NCI-H748 (cell line): ENCODE results near the gene MED29.

ENCODE experiments used
- DNase-seq: peaks from one replicate; lab custom pipeline; 2025; ENCODE audit not compliant: unreplicated experiment; lab: John Stamatoyannopoulos, UW

The MED29 gene

GRCh38 chr19:39390751-39391437, at the start of gene MED29, which contains the start of gene PAF1:
Gene MED29, plus strand, starts transcription at chr19:39391378. Its CDS starts 45 bp downstream, at chr19:39391423.
Gene PAF1, minus strand, starts transcription at chr19:39391106. Its CDS starts 242 bp downstream, at chr19:39390864.
- peak; percentile 100 for DNase-seq

GRCh38 chr19:39341719-39342604, 49.2 kb upstream of the MED29 start, which contains the start of gene SAMD4B:
Gene SAMD4B, plus strand, starts transcription at chr19:39342421. Its CDS starts 14,473 bp downstream, at chr19:39356894.
- DNase-seq: peak; percentile 100

- DNase-seq: peak; percentile 25
These were observed 48.4 kb upstream of the MED29 start for GRCh38 chr19:39342647-39343305.

- DNase-seq: no peak
These were observed 45.2 kb upstream of the MED29 start for GRCh38 chr19:39345956-39346355.

- DNase-seq: no peak
These were observed 43.6 kb upstream of the MED29 start for GRCh38 chr19:39347332-39348164.

GRCh38 chr19:39349326-39349725, 41.9 kb upstream of the MED29 start:
- DNase-seq: no peak

- no peak for DNase-seq
These were observed 41.0 kb upstream of the MED29 start for GRCh38 chr19:39350156-39350555.

GRCh38 chr19:39351537-39352064, 39.6 kb upstream of the MED29 start:
- no peak for DNase-seq

GRCh38 chr19:39352381-39353255, 38.6 kb upstream of the MED29 start:
- DNase-seq: no peak

- DNase-seq: no peak
These were observed 35.9 kb upstream of the MED29 start for GRCh38 chr19:39355253-39355652.

- DNase-seq: no peak
These were observed 35.1 kb upstream of the MED29 start for GRCh38 chr19:39356073-39356472.

- DNase-seq: no peak
These were observed 34.5 kb upstream of the MED29 start for GRCh38 chr19:39356647-39357046.

- no peak for DNase-seq
These were observed 32.2 kb upstream of the MED29 start for GRCh38 chr19:39359026-39359425.

GRCh38 chr19:39360599-39360998, 30.6 kb upstream of the MED29 start:
- no peak for DNase-seq

GRCh38 chr19:39362682-39363657, 28.2 kb upstream of the MED29 start:
- no peak for DNase-seq

- DNase-seq: no peak
These were observed 27.2 kb upstream of the MED29 start for GRCh38 chr19:39363901-39364457.

GRCh38 chr19:39365531-39365930, 25.6 kb upstream of the MED29 start:
- DNase-seq: no peak

- no peak for DNase-seq
These were observed 22.0 kb upstream of the MED29 start for GRCh38 chr19:39369200-39369599.
